H1 (cell line): Measurements from ENCODE around the gene MSANTD2. TPM values are rescaled to one million over a fixed set of nuclear protein-coding genes. Genes with fewer than 3 reads are reported as not detected.

Experiments
- CTCF ChIA-PET: fragments of 300-600 bp; sonication (Branson Sonifier 250); formaldehyde crosslinking; loops from one replicate; lab custom pipeline; 2021; ENCODE audit not compliant: partially characterized antibody; lab: Charles Lee
- POLR2A ChIA-PET: fragments of 300-600 bp; sonication (Branson Sonifier 250); formaldehyde crosslinking; loops from one replicate; lab custom pipeline; 2021; ENCODE audit warnings: inconsistent platforms; ENCODE audit not compliant: partially characterized antibody; lab: Charles Lee
- DNase-seq, 2 experiments: peaks; one replicate each; pipeline versions ENCODE4 v3.0.0 to v3.0.0-alpha.2; 2010 to 2022; ENCODE audit warnings: low spot score in 2 of 2, low read depth in 1 of 2, mixed read lengths in 1 of 2
- FAIRE-seq: peaks from 2 replicates; lab custom pipeline; 2011; peaks lifted over from hg19 to GRCh38; lab: Jason Lieb, UNC
- H2AFZ ChIP-seq: 2 replicates; pipeline ENCODE4 v1.8.1; 2012; ENCODE audit warnings: low read length, inconsistent platforms
- H2AK5ac ChIP-seq: 2 replicates; pipeline ENCODE4 v1.6.1; 2013; ENCODE audit warnings: low read depth, low read length
- H2BK120ac ChIP-seq: replicated peaks from 2 replicates; pipeline ENCODE3; 2013; ENCODE audit warnings: low read depth, low read length, inconsistent platforms
- H2BK12ac ChIP-seq: 2 replicates; pipeline ENCODE4 v1.6.1; 2013; ENCODE audit warnings: low read depth, low read length
- H2BK15ac ChIP-seq: 2 replicates; pipeline ENCODE4 v1.6.1; 2013; ENCODE audit warnings: low read length
- H2BK20ac ChIP-seq: 2 replicates; pipeline ENCODE4 v1.6.1; 2013; ENCODE audit warnings: low read length
- H2BK5ac ChIP-seq: 2 replicates; pipeline ENCODE4 v1.6.1; 2013; ENCODE audit warnings: low read depth, low read length
- H3K14ac ChIP-seq: 2 replicates; pipeline ENCODE4 v1.6.1; 2013; ENCODE audit warnings: inconsistent platforms; ENCODE audit not compliant: insufficient read length
- H3K18ac ChIP-seq: 2 replicates; pipeline ENCODE4 v1.6.1; 2013; ENCODE audit warnings: low read length; ENCODE audit errors: extremely low read depth
- H3K23ac ChIP-seq: 2 replicates; pipeline ENCODE4 v1.6.1; 2013; ENCODE audit warnings: inconsistent platforms; ENCODE audit not compliant: insufficient read length
- H3K23me2 ChIP-seq: 2 replicates; pipeline ENCODE4 v1.6.1; 2013; ENCODE audit warnings: low read depth, low read length
- H3K27ac ChIP-seq: 2 replicates; pipeline ENCODE4 v1.6.1; 2011; ENCODE audit warnings: low read depth, low read length, inconsistent platforms
- H3K27me3 ChIP-seq, 4 experiments: replicated peaks in 1 of 4; 1 replicate in 1 of 4; 2 replicates in 3 of 4; pipeline versions ENCODE4 v1.6.1 to v1.8.1; 2011 to 2013; ENCODE audit warnings: low read length in 3 of 4, mild to moderate bottlenecking in 3 of 4, inconsistent platforms in 2 of 4, mixed read lengths in 2 of 4, moderate library complexity in 1 of 4; ENCODE audit not compliant: control insufficient read depth in 3 of 4, insufficient read depth in 3 of 4; ENCODE audit errors: extremely low read depth in 1 of 4
- H3K36me3 ChIP-seq, 4 experiments: 2 replicates each; pipeline versions ENCODE4 v1.6.1 to v1.8.1; 2011 to 2013; ENCODE audit warnings: mild to moderate bottlenecking in 4 of 4, low read length in 3 of 4, moderate library complexity in 2 of 4, control low read depth in 1 of 4, inconsistent platforms in 1 of 4; ENCODE audit not compliant: insufficient read depth in 4 of 4, control insufficient read depth in 2 of 4
- H3K4ac ChIP-seq: replicated peaks from 2 replicates; pipeline ENCODE3; 2013; ENCODE audit warnings: low read length, low read depth, mixed read lengths, inconsistent platforms; ENCODE audit not compliant: insufficient read length
- H3K4me1 ChIP-seq, 4 experiments: replicated peaks in 1 of 4; 1 replicate in 1 of 4; 2 replicates in 3 of 4; pipeline versions ENCODE4 v1.6.1 to v1.8.1; 2011 to 2013; ENCODE audit warnings: low read length in 3 of 4, inconsistent platforms in 2 of 4, mixed read lengths in 1 of 4; ENCODE audit not compliant: insufficient read depth in 4 of 4, control insufficient read depth in 3 of 4
- H3K4me2 ChIP-seq, 2 experiments: 2 replicates each; pipeline versions ENCODE4 v1.6.1 to v1.8.1; 2011 to 2013; ENCODE audit warnings: low read depth in 2 of 2, low read length in 2 of 2, control low read depth in 1 of 2, inconsistent platforms in 1 of 2, mild to moderate bottlenecking in 1 of 2; ENCODE audit not compliant: insufficient read depth in 1 of 2
- H3K4me3 ChIP-seq, 4 experiments: fragments of 200-600, 300-600 bp in 1 of 4; sonication (generic), shearing (Covaris generic), sonication (Bioruptor Twin) in 1 of 4; 2 replicates each; pipeline versions ENCODE4 v1.5.1 to v1.8.1; 2011 to 2016; ENCODE audit warnings: low read length in 4 of 4, low read depth in 3 of 4, control low read depth in 2 of 4, inconsistent platforms in 2 of 4, mild to moderate bottlenecking in 2 of 4, mixed read lengths in 1 of 4, moderate library complexity in 1 of 4; ENCODE audit not compliant: insufficient read depth in 2 of 4; ENCODE audit errors: extremely low read depth in 1 of 4
- H3K56ac ChIP-seq: replicated peaks from 2 replicates; pipeline ENCODE3; 2013; ENCODE audit warnings: low read depth, mild to moderate bottlenecking, mixed read lengths, low read length, inconsistent platforms; ENCODE audit not compliant: insufficient read length
- H3K79me1 ChIP-seq: 2 replicates; pipeline ENCODE4 v1.6.1; 2013; ENCODE audit warnings: low read depth, low read length, control low read depth
- H3K79me2 ChIP-seq, 2 experiments: 2 replicates each; pipeline versions ENCODE4 v1.6.1 to v1.8.1; 2012 to 2013; ENCODE audit warnings: low read length in 2 of 2, mild to moderate bottlenecking in 2 of 2, inconsistent platforms in 1 of 2; ENCODE audit not compliant: insufficient read depth in 2 of 2, control insufficient read depth in 1 of 2
- H3K9ac ChIP-seq, 4 experiments: replicated peaks in 1 of 4; 1 replicate in 1 of 4; 2 replicates in 3 of 4; pipeline versions ENCODE4 v1.6.1 to v1.8.1; 2011 to 2013; ENCODE audit warnings: low read depth in 3 of 4, low read length in 3 of 4, control low read depth in 2 of 4, mild to moderate bottlenecking in 2 of 4, moderate library complexity in 2 of 4, inconsistent platforms in 1 of 4; ENCODE audit errors: extremely low read depth in 1 of 4
- H3K9me3 ChIP-seq, 2 experiments: 2 replicates each; pipeline versions ENCODE4 v1.6.1 to v1.8.1; 2012 to 2013; ENCODE audit warnings: mild to moderate bottlenecking in 2 of 2, moderate library complexity in 2 of 2, control low read depth in 1 of 2, inconsistent platforms in 1 of 2, low read depth in 1 of 2, low read length in 1 of 2, mixed read lengths in 1 of 2; ENCODE audit not compliant: insufficient read depth in 2 of 2
- H4K20me1 ChIP-seq, 2 experiments: replicated peaks in 1 of 2; 2 replicates each; pipeline versions ENCODE3 to v1.8.1; 2011 to 2013; ENCODE audit warnings: inconsistent platforms in 2 of 2, low read length in 2 of 2, mild to moderate bottlenecking in 1 of 2; ENCODE audit not compliant: insufficient read depth in 2 of 2, control insufficient read depth in 1 of 2
- H4K5ac ChIP-seq: 2 replicates; pipeline ENCODE4 v1.6.1; 2013; ENCODE audit warnings: low read length, low read depth, mixed read lengths, inconsistent platforms; ENCODE audit not compliant: insufficient read length
- H4K8ac ChIP-seq: 2 replicates; pipeline ENCODE4 v1.8.0; 2013; ENCODE audit warnings: mild to moderate bottlenecking, moderate library complexity, low read length, inconsistent platforms; ENCODE audit not compliant: insufficient read depth; ENCODE audit errors: extremely low read depth
- H4K91ac ChIP-seq: replicated peaks from 2 replicates; pipeline ENCODE3; 2013; ENCODE audit warnings: low read length, mixed read lengths, inconsistent platforms; ENCODE audit not compliant: insufficient read length
- CBX8 ChIP-seq: fragments of 300-800, 300-1000 bp; sonication (generic); IDR thresholded peaks from 2 replicates; pipeline ENCODE4 v1.7.1; 2016; ENCODE audit warnings: low read depth, low read length, borderline replicate concordance
- CTCF ChIP-seq, 3 experiments: IDR thresholded peaks; 1 replicate in 2 of 3; 2 replicates in 1 of 3; pipeline versions ENCODE4 v1.5.1 to v1.6.1; 2011; ENCODE audit warnings: low read length in 3 of 3, mild to moderate bottlenecking in 3 of 3, inconsistent platforms in 2 of 3, low read depth in 1 of 3, moderate library complexity in 1 of 3; ENCODE audit not compliant: insufficient read depth in 1 of 3; ENCODE audit errors: control extremely low read depth in 1 of 3
- WGBS, 2 experiments: shearing (Covaris generic) in 1 of 2; methylation state at CpG; one replicate each; pipeline versions ENCODE4 v1.1.6 to v1.1.7; 2013 to 2015; ENCODE audit warnings: low lambda C conversion rate in 2 of 2, mixed read lengths in 2 of 2, inconsistent platforms in 1 of 2, low coverage in 1 of 2, missing lambda C conversion rate in 1 of 2; ENCODE audit not compliant: insufficient replicate concordance in 2 of 2, insufficient coverage in 1 of 2, insufficient read length in 1 of 2; ENCODE audit errors: extremely low coverage in 1 of 2, missing lambda C conversion rate in 1 of 2; 5-methylcytosine and 5-hydroxymethylcytosine counted together
- polyA plus RNA-seq, 7 experiments: library from polyadenylated mRNA; depleted of rRNA in 3 of 7; stranded (reverse) in 5 of 7; unstranded in 2 of 7; fragments of >200 nt in 5 of 7; fragments of 200-250 nt in 2 of 7; gene quantifications; 1 replicate in 5 of 7; 2 replicates in 1 of 7; 4 replicates in 1 of 7; pipeline versions ENCODE4 v1.2.1 to v1.2.3, GENCODE V29; 2011 to 2013; ENCODE audit warnings: missing spikeins in 2 of 7, mixed read lengths in 2 of 7
- total RNA-seq: library from RNA; stranded (reverse); fragmentation: NEBNext Ultra II Directional; extraction: Animal tissue kit (Norgen Biotek cat#: 25700); gene quantifications from 2 replicates; pipeline ENCODE4 v1.2.1, GENCODE V29; 2021

Gene MSANTD2
- total and polyA plus RNA-seq, 2 of the 8 experiments (the other 6 are each of a cell fraction or from before 2014, with no cell fraction given), result 8.2 to 15.9 TPM

- Histone ChIP-seq H2BK20ac (no peak overlapping the region), H3K79me1 (no peaks in the 10 kb centered on the region), H3K4me1 (peaks cover 0 to 27% (median 12%) of the 10 kb centered on the region in 4 experiments; a peak in 6 of 7 replicates), H4K5ac (no peak overlapping the region), H3K14ac (no peak overlapping the region), H3K27ac (no peak overlapping the region), H3K56ac (no peak overlapping the region), H3K36me3 (no peaks in the 10 kb centered on the region), H4K91ac (no peak overlapping the region), H2AK5ac (no peak overlapping the region; the same call in 1 of the 2 replicates), H2BK5ac (no peak overlapping the region), H3K4ac (no peak overlapping the region), H4K8ac (no peak overlapping the region), H3K4me3 (no peak overlapping the region), H3K23me2 (peaks cover 19% of the 10 kb centered on the region), H3K9ac (no peak overlapping the region), H3K18ac (no peak overlapping the region), H2BK15ac (0 out of 2 replicates have a peak overlapping the region, but pooled peaks have one; percentile 46), H2BK120ac (no peak overlapping the region), H3K27me3 (peaks cover 85 to 96% (median 93%) of the 10 kb centered on the region in 4 experiments), H2AFZ (no peak overlapping the region), H3K4me2 (no peak overlapping the region), H3K79me2 (no peaks in the 10 kb centered on the region), H3K9me3 (no peaks in the 10 kb centered on the region), H4K20me1 (peaks cover 14 to 24% of the 10 kb centered on the region in 2 experiments), H3K23ac (no peak overlapping the region), H2BK12ac (no peak overlapping the region)
- 37% methylated on average over 2 of the region's 2 CpGs; no CpG with 5 or more reads in 1 of the 2 experiments for WGBS, 2 experiments
- ChIA-PET CTCF (interaction anchor here (0.5 to 28.0 kb wide), 9 partner anchors 3 to 124 kb away, joined by 3 to 382 read pairs (median 6); partner anchors contain the start of genes ESAM, NRGN, ROBO3 and VSIG2), POLR2A (interaction anchor here (1.4 to 1.9 kb wide), 2 partner anchors 11 to 20 kb away, joined by 4 to 7 read pairs; partner anchors contain the start of gene ESAM)
- TF ChIP-seq CBX8 (0 out of 2 replicates have a peak, but pooled peaks have one; percentile 5), CTCF (IDR thresholded peaks at IDR 0.05; ENCODE audit: control extremely low read depth in 1 of 3, insufficient read depth in 1 of 3, low read depth in 1 of 3, low read length in 3 of 3) (no peak)
- FAIRE-seq (no peak), DNase-seq (no peak)
These were observed 57.7 kb downstream of the MSANTD2 start for GRCh38 chr11:124742555-124742954.
